OCI-LY7 (cell line): ENCODE data around the gene NAA50. TPM values are rescaled to one million over a fixed set of nuclear protein-coding genes. Genes with fewer than 3 reads are reported as not detected.
A peak's percentile ranks its signal among the peaks of the same experiment; 100 is the strongest.

Experiments
- BruUV-seq: library from RNA; stranded (reverse); fragments of 400-500 nt; replicated peaks from 2 replicates; lab custom pipeline; 2021; lab: Mats Ljungman, UMichigan
- CTCF ChIA-PET: fragments of 300-600 bp; sonication (Branson Sonifier 250); formaldehyde crosslinking; loops from one replicate; lab custom pipeline; 2022; ENCODE audit warnings: antibody characterized with exemption; ENCODE audit not compliant: unreplicated experiment; lab: Charles Lee
- POLR2A ChIA-PET: fragments of 300-600 bp; sonication (Branson Sonifier 250); formaldehyde crosslinking; loops from one replicate; lab custom pipeline; 2022; ENCODE audit warnings: antibody characterized with exemption; lab: Charles Lee
- DNase-seq: peaks from one replicate; pipeline ENCODE4 v3.0.0-alpha.2; 2015; ENCODE audit warnings: low spot score
- H2AFZ ChIP-seq: fragments of 200-600 bp; sonication (generic), shearing (Covaris generic); 2 replicates; pipeline ENCODE4 v1.6.1; 2014; ENCODE audit warnings: mild to moderate bottlenecking, antibody characterized with exemption, low read length, moderate library complexity
- H3K27ac ChIP-seq: fragments of 200-600 bp; sonication (generic); 2 replicates; pipeline ENCODE4 v1.5.1; 2014; ENCODE audit warnings: mixed run types, low read depth, mild to moderate bottlenecking, moderate library complexity, low read length, inconsistent platforms; ENCODE audit not compliant: poor library complexity, severe bottlenecking
- H3K36me3 ChIP-seq: fragments of 200-600 bp; sonication (generic); 2 replicates; pipeline ENCODE4 v1.6.1; 2014; ENCODE audit warnings: mild to moderate bottlenecking, antibody characterized with exemption, low read length, moderate library complexity, mixed read lengths; ENCODE audit not compliant: insufficient read depth
- H3K4me1 ChIP-seq: fragments of 200-600 bp; sonication (generic); 2 replicates; pipeline ENCODE4 v1.5.1; 2014; ENCODE audit warnings: mild to moderate bottlenecking, low read length; ENCODE audit not compliant: insufficient read depth, poor library complexity, severe bottlenecking
- H3K4me2 ChIP-seq: fragments of 200-600 bp; sonication (generic); 2 replicates; pipeline ENCODE4 v1.6.1; 2014; ENCODE audit warnings: mild to moderate bottlenecking, low read length
- H3K4me3 ChIP-seq: fragments of 200-600 bp; sonication (generic); 2 replicates; pipeline ENCODE4 v1.5.1; 2014; ENCODE audit warnings: mild to moderate bottlenecking, low read depth, low read length; ENCODE audit not compliant: poor library complexity, severe bottlenecking
- H3K79me2 ChIP-seq: fragments of 200-600 bp; sonication (generic); 2 replicates; pipeline ENCODE4 v1.6.1; 2016; ENCODE audit warnings: low read depth, mild to moderate bottlenecking, low read length, moderate library complexity, mixed read lengths; ENCODE audit not compliant: insufficient read depth
- H3K9me2 ChIP-seq: fragments of 200-600 bp; sonication (generic); 2 replicates; pipeline ENCODE4 v1.6.1; 2016; ENCODE audit warnings: mild to moderate bottlenecking, low read length, mixed read lengths; ENCODE audit not compliant: insufficient read depth
- H3K9me3 ChIP-seq: fragments of 200-600 bp; sonication (generic); 2 replicates; pipeline ENCODE4 v1.6.1; 2014; ENCODE audit warnings: mild to moderate bottlenecking, mixed run types, low read length, mixed read lengths
- H4K20me1 ChIP-seq: fragments of 200-600 bp; sonication (generic); 2 replicates; pipeline ENCODE4 v1.6.1; 2014; ENCODE audit warnings: mild to moderate bottlenecking, antibody characterized with exemption, low read length, moderate library complexity, mixed read lengths; ENCODE audit not compliant: insufficient read depth
- CTCF ChIP-seq: fragments of 200-600 bp; sonication (generic); conservative IDR thresholded peaks from 2 replicates; pipeline ENCODE4 v1.5.1; 2014; ENCODE audit warnings: mild to moderate bottlenecking, antibody characterized with exemption, low read length, moderate library complexity, mixed read lengths
- EZH2phosphoT487 ChIP-seq: fragments of 200-600 bp; sonication (generic); IDR thresholded peaks from 2 replicates; pipeline ENCODE4 v1.6.1; 2018; ENCODE audit warnings: low read depth, borderline replicate concordance, mild to moderate bottlenecking, mixed run types, antibody characterized with exemption, low read length, moderate library complexity, mixed read lengths
- intact Hi-C: fragments of 100-400 bp; cut with micrococcal nuclease; formaldehyde crosslinking; loops from one replicate; pipeline ENCODE4 v1.10.0; 2022; ENCODE audit not compliant: unreplicated experiment
- total RNA-seq, 2 experiments: library from RNA; depleted of rRNA in 1 of 2; stranded (reverse); fragments of >200 nt in 1 of 2; shearing (Covaris generic) in 1 of 2; gene quantifications; 2 replicates each; pipeline ENCODE4 v1.2.3, GENCODE V29; 2014 to 2022

NAA50 gene
- total RNA-seq, 2 experiments from 2014 or later: 172 to 223 TPM

- no peaks in the 10 kb centered on the region for H3K9me3 ChIP-seq
- no peaks in the 10 kb centered on the region for H3K9me2 ChIP-seq
- H3K4me3 ChIP-seq: peak overlapping the region; percentile 83
- peak overlapping the region; percentile 55 for H3K27ac ChIP-seq
- H3K79me2 ChIP-seq: peaks cover 83% of the 10 kb centered on the region
- H3K36me3 ChIP-seq: peaks cover 26% of the 10 kb centered on the region
- H2AFZ ChIP-seq: peak overlapping the region; percentile 50
- peak; percentile 27 for DNase-seq
- intact Hi-C loops: loop anchor here (2.0 to 5.0 kb wide), 6 partner anchors 85 to 729 kb away; partner anchors contain the start of genes CCDC191, QTRT2 and ZDHHC23
- TF ChIP-seq EZH2phosphoT487 (no peak), CTCF (no peak)
- H3K4me2 ChIP-seq: peak overlapping the region; percentile 100
- H4K20me1 ChIP-seq: peaks cover 26% of the 10 kb centered on the region
- peaks cover 44% of the 10 kb centered on the region for H3K4me1 ChIP-seq
- ChIA-PET CTCF (interaction anchor here (1.1 to 1.9 kb wide), 2 partner anchors 9 to 78 kb away, joined by 3 to 6 read pairs; no protein-coding TSS in a partner anchor), POLR2A (interaction anchor here (0.5 to 1.3 kb wide), 13 partner anchors 7 to 466 kb away, joined by 3 to 7 read pairs (median 3); no protein-coding TSS in a partner anchor)
- no TSS peak for BruUV-seq
Measured at GRCh38 chr3:113747283-113748046, 1.4 kb upstream of the NAA50 start.

GRCh38 chr3:113746548-113747282 is 666 bp upstream of the NAA50 start, which contains the start of gene ATP6V1A:
TSS of gene ATP6V1A (plus strand) at chr3:113747035. CDS start at chr3:113778754, 31,719 bp downstream.
- H4K20me1 ChIP-seq: peaks cover 29% of the 10 kb centered on the region

More at GRCh38 chr3:113746548-113747282, 666 bp upstream of the NAA50 start, which contains the start of gene ATP6V1A:
- Histone ChIP-seq H3K4me3 (peak within 1 kb of the TSS; percentile 83), H2AFZ (peak within 1 kb of the TSS; percentile 98), H3K4me1 (peaks cover 47% of the 10 kb centered on the region), H3K4me2 (peak within 1 kb of the TSS; percentile 100), H3K79me2 (peaks cover 84% of the 10 kb centered on the region), H3K27ac (peak within 1 kb of the TSS; percentile 95), H3K9me3 (no peaks in the 10 kb centered on the region), H3K36me3 (peaks cover 31% of the 10 kb centered on the region), H3K9me2 (no peaks in the 10 kb centered on the region)
- DNase-seq: peak; percentile 94
- intact Hi-C loops: loop anchor here (1.0 to 5.0 kb wide), 7 partner anchors 86 to 728 kb away; partner anchors contain the start of genes CCDC191, QTRT2 and ZDHHC23
- POLR2A ChIA-PET: interaction anchor here (0.5 to 1.7 kb wide), 19 partner anchors 8 to 867 kb away, joined by 3 to 7 read pairs (median 4); partner anchors contain the start of gene USF3
- CTCF ChIA-PET: interaction anchor here (1.1 to 1.9 kb wide), 3 partner anchors 9 to 92 kb away, joined by 3 to 6 read pairs (median 5); partner anchors contain the start of gene GRAMD1C
- TF ChIP-seq CTCF: no peak
- TF ChIP-seq EZH2phosphoT487: no peak
- no TSS peak for BruUV-seq
